ENCODE results near the gene ZNF511. TPM values are rescaled to one million over a fixed set of nuclear protein-coding genes. Genes with fewer than 3 reads are reported as not detected.

The ZNF511 gene
- total RNA-seq, 1 donor from 2014 or later: 75.6 TPM

DNA sequence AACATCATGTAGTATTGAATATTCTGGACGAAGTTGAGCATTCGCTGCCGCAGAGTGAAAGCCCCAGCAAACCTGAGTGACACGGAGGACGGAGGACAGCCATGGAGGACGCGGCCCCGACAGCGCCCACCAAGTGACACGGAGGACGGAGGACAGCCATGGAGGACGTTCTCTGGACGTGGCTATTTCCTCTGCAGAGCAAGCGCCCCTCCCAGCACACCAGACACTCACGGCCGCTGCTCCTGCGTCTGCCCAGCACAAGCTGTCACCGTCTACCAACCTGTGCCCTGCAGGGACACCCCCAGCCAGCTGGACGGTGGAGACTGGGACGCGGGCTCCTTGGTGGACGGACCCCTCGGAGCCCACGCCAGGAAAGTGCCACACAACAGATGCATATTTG lies 24.8 kb upstream of the ZNF511 start:
- H3K27me3 Mint-ChIP-seq (ENCODE audit: low read depth): no peaks in the 10 kb centered on the region
- no peak overlapping the region for H3K27ac Mint-ChIP-seq (ENCODE audit: unreplicated experiment)
- H3K9me3 Mint-ChIP-seq: no peaks in the 10 kb centered on the region
- no peaks in the 10 kb centered on the region for H3K4me1 Mint-ChIP-seq
- no peak for DNase-seq (ENCODE audit: low read depth, low spot score)
- no peak overlapping the region for H3K4me3 Mint-ChIP-seq
- peaks cover 5% of the 10 kb centered on the region for H3K36me3 Mint-ChIP-seq (ENCODE audit: low read depth)
- TF ChIP-seq CTCF (conservative IDR thresholded peaks at IDR 0.05): no peak

DNA sequence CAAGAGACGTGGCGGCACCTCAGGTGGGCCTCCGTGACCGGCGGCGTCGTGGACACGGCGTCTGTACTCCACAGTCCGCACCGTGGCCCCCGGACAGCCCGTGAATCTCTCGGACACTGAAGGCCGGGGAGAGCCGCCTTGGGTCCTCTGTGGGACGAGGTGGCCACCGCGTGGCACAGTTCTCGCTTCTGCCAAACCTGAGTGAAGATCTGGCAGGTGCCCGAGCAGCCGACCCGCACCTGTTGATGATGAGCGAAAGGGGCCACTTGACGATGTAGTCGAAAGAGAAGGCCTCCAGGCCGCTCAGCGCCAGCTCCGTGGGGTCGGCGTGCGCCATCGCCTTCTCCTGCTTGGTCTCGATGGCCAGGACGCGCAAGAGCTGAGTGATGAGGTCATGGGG lies 23.5 kb upstream of the ZNF511 start:
- Mint-ChIP-seq H3K36me3 (ENCODE audit: low read depth) (peaks cover 5% of the 10 kb centered on the region), H3K27me3 (ENCODE audit: low read depth) (no peaks in the 10 kb centered on the region)
- DNase-seq (ENCODE audit: low read depth, low spot score): no peak

GRCh38 chr10:133286366-133286765 lies 22.3 kb upstream of the ZNF511 start:
- Mint-ChIP-seq H3K4me1 (no peaks in the 10 kb centered on the region), H3K27me3 (ENCODE audit: low read depth) (no peaks in the 10 kb centered on the region), H3K4me3 (no peak overlapping the region), H3K36me3 (ENCODE audit: low read depth) (peaks cover 5% of the 10 kb centered on the region), H3K9me3 (no peaks in the 10 kb centered on the region), H3K27ac (ENCODE audit: unreplicated experiment) (no peak overlapping the region)
- no peak for DNase-seq (ENCODE audit: low read depth, low spot score)
- no peak for TF ChIP-seq CTCF (conservative IDR thresholded peaks at IDR 0.05)

More for the DNA sequence above, 23.5 kb upstream of the ZNF511 start:
- Mint-ChIP-seq H3K9me3 (no peaks in the 10 kb centered on the region), H3K4me3 (no peak overlapping the region), H3K4me1 (no peaks in the 10 kb centered on the region), H3K27ac (ENCODE audit: unreplicated experiment) (no peak overlapping the region)
- no peak for TF ChIP-seq CTCF (conservative IDR thresholded peaks at IDR 0.05)

- Mint-ChIP-seq H3K4me1 (no peaks in the 10 kb centered on the region), H3K4me3 (no peak overlapping the region), H3K27me3 (ENCODE audit: low read depth) (no peaks in the 10 kb centered on the region), H3K9me3 (no peaks in the 10 kb centered on the region), H3K36me3 (ENCODE audit: low read depth) (peaks cover 5% of the 10 kb centered on the region), H3K27ac (ENCODE audit: unreplicated experiment) (no peak overlapping the region)
- no peak for TF ChIP-seq CTCF (conservative IDR thresholded peaks at IDR 0.05)
- DNase-seq (ENCODE audit: low read depth, low spot score): no peak
Measured at GRCh38 chr10:133287832-133288500, 20.7 kb upstream of the ZNF511 start.

GRCh38 chr10:133289761-133290160 lies 19.0 kb upstream of the ZNF511 start:
- no peaks in the 10 kb centered on the region for H3K27me3 Mint-ChIP-seq (ENCODE audit: low read depth)
- no peaks in the 10 kb centered on the region for H3K4me1 Mint-ChIP-seq
- DNase-seq (ENCODE audit: low read depth, low spot score): no peak
- H3K9me3 Mint-ChIP-seq: no peaks in the 10 kb centered on the region
- H3K4me3 Mint-ChIP-seq: no peak overlapping the region
- no peak overlapping the region for H3K27ac Mint-ChIP-seq (ENCODE audit: unreplicated experiment)
- H3K36me3 Mint-ChIP-seq (ENCODE audit: low read depth): peaks cover 7% of the 10 kb centered on the region
- no peak for TF ChIP-seq CTCF (conservative IDR thresholded peaks at IDR 0.05)

All from neural crest cell (in vitro differentiated cells).